DLD1 (cell line): Measurements from ENCODE around the gene ACSL3.

Experiments used
- in situ Hi-C: cut with HindIII; loops from 2 replicates; pipeline ENCODE4 v1.10.0; 2017; ENCODE audit warnings: low sequenced_read_pairs

Gene ACSL3

GRCh38 chr2:222878877-222879603 lies 18.2 kb downstream of the ACSL3 start:
- in situ Hi-C loops = no loop called here

DNA sequence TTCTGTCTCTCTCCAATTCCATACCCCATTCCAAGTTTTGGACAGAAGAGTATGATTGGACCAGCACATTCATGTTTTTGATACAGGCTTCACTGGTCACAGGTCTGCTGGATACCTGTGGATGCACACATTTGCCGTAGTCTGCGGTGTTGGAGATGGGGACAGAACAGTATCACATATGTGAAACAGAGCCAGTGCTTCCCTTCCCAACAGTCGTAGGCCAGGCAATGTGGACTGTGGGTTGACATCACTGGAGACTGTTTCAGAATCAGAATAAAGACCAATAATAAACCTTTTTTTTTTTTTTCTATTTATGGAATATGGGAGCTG lies 18.7 kb downstream of the ACSL3 start:
- in situ Hi-C loops = no loop called here

- in situ Hi-C loops = no loop called here
These were observed 21.7 kb downstream of the ACSL3 start for GRCh38 chr2:222882484-222882928.

GRCh38 chr2:222883420-222883819 lies 22.6 kb downstream of the ACSL3 start:
- in situ Hi-C loops = no loop called here

- in situ Hi-C loops = no loop called here
These were observed 23.4 kb downstream of the ACSL3 start for GRCh38 chr2:222884114-222884771.

DNA sequence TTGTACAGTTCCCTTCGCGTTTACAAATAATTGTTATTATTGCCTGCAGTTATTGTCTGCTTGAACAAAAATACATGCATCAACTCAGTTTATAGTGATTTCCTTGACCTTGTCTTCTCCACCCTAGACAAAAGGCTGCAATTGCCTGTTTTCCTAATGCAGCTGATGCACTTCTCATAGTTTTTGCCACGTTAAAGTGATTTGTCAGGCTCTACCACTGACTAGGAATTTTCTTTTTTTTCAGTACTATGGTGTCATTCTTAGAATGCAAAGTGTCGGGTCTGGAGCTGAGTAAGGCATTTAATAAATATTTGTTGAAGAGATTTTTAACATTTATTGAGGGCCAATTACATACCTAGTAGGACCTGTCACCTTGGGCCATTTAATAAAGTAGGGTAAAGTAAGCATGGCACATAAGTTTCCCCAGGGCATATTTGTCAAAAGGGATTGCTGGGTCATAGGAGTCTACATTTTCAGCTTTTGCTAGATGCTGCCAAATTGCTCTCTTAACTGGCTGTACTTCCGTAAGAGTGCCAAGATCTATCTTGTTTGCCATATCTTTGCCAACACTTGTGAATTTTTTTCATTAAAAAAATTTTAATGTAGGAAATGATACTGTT lies 24.1 kb downstream of the ACSL3 start:
- in situ Hi-C loops = no loop called here

DNA sequence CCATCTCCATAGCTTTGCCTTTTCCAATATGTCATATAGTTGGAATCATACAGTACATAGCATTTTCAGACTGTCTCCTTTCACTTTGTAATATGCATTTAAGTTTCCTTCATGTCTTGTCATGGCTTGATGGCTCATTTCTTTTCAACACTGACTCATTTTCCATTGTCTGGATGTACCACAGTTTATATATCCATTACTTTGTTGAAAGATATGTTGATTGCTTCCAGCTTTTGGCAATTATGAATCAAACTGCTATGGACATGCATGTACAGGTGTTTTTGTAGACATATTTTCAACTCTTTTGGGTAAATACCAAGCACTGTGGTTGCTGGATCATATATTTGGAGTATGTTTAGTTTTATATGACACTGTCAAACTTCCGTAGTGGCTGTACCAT lies 26.3 kb downstream of the ACSL3 start:
- in situ Hi-C loops = no loop called here

DNA sequence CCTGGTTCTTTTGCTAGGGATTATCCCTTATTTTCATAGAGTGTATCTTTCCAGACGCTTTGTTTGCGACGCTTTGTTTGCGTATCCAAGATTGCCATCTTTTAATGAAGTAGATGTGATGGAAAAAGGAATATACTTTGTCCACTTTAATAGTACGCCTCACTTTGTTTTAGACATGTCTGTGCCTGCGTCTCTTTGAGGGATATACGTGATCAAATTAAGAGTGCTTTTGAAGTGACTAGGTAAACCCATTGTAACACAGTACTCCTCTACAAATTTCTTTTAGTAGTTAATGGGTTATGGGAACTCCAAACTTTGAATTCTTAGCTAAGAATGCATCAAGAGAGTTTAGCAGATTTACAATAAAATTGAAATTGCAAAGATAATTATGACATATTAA lies 27.9 kb downstream of the ACSL3 start:
- in situ Hi-C loops = no loop called here

DNA sequence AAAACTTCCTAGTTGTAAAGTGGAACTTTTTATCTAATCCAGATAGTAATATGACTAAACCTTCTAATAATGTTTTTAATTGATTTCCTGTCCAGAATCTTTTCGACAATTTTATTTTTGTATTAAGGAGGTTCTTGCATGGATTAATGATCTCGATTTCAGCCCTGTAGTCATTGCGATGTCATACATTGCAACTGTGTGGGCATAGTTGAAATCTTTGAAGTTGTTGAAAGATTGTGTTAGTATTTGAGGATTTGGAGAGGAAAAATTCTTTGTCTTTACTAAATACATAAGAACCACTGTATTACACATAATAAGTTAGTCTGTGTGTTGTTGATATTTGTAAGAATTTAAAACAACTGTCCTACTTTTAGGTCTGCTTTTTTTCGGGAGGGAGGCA lies 31.1 kb downstream of the ACSL3 start:
- in situ Hi-C loops = no loop called here

DNA sequence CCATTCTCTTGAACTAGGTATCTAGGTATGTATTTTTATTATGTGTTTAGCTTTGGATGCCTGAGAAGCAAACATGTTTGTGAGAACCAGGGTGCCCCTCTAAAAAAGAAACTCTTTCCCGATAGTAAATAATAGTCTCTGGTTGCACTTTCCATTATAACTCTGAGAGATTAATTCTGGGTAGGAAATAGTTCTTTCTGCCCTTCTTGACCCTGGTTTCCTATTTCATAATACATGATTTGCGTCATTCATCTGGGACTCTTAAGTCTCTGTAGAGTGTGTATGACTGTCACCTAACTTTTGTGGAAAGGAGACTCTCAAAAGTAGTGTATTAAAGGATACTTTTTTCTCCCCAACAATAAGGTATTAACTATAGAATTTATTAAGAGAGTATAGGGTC lies 31.5 kb downstream of the ACSL3 start:
- in situ Hi-C loops = no loop called here

GRCh38 chr2:222892761-222893160 lies 31.9 kb downstream of the ACSL3 start:
- in situ Hi-C loops = no loop called here

DNA sequence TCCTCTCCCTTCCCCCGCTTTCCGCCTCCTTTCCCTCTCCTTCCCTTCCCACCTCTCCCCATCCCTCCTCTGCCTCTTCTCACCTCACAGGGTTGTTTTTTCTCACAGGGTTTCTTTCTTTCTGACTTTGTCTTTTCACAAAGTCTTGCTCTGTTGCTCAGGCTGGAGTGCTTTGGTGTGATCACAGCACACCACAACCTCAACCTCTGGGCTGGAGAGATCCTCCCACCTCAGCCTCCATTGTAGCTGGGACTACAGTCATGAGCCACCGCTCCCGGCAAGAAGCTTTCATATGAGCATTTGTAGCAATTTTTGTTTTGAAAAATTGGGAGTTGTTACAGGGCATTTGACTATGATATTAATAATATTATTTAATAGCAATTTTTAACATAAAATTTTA lies 32.9 kb downstream of the ACSL3 start:
- in situ Hi-C loops = no loop called here

GRCh38 chr2:222895144-222895543 lies 34.3 kb downstream of the ACSL3 start:
- in situ Hi-C loops = no loop called here

GRCh38 chr2:222897898-222898297 lies 37.1 kb downstream of the ACSL3 start:
- in situ Hi-C loops = no loop called here

DNA sequence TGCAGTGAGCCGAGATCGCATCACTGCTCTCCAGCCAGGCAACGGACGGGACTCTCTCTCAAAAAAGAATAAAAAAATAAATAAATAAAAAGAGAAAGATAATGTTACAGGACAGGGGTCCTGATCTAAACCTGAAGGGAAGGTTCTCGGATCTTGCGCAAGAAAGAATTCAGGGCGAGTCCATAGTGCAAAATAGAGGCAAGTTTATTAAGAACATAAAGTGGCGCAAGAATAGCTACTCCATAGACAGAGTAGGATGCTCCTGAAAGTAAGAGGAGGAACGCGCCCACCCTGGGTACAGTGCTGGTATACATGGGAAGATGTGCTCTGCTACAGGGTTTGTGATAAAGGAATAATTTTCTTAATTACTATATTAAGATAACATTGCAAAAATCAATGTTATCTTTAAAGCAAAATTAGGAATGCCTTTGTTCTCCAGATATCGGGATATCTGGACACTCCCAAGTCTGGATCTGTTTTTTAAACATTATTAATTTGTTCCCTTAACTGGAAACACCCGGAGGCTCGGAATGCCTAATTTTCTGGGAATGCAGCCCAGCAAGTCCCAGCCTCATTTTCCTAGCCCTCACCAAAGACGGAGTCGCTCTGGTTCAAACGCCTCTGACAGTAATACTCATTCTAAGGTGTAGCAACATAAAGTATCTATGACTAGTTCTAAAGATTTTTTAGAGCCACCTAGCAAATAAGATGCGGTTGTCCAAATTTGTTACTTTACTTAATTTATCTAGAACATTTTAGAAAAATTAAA lies 38.8 kb downstream of the ACSL3 start:
- in situ Hi-C loops = no loop called here

DNA sequence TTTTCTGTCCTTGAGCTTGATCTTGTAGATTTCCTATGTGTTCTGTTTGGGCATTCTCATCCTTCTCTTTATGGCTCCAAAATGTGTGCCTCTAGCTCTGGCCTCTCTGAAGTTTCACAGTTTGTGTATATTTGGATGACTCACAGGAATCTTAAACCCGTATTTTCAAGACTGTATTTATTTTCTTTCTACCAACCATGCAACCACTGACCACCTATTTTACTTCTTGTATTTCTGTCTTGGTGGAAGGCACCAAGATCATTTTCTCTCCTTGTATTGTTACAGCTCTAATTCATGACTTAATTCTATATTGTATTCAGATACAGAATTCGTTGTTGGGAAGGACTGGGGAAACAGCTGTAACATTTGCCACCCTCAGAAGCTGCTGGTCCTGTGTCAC lies 39.5 kb downstream of the ACSL3 start:
- in situ Hi-C loops = no loop called here

GRCh38 chr2:222902660-222903059 lies 41.8 kb downstream of the ACSL3 start:
- in situ Hi-C loops = no loop called here

- in situ Hi-C loops = no loop called here
These were observed 42.7 kb downstream of the ACSL3 start for GRCh38 chr2:222903234-222904220.

GRCh38 chr2:222904557-222905258 lies 43.9 kb downstream of the ACSL3 start:
- in situ Hi-C loops = no loop called here

- in situ Hi-C loops = no loop called here
These were observed 46.2 kb downstream of the ACSL3 start for GRCh38 chr2:222907048-222907447.
